HEK293 (cell line): ENCODE data around the gene ZNF222.

Experiments
- CTCF ChIA-PET: fragments of 350-600 bp; formaldehyde crosslinking; extraction: SDS; loops from one replicate; lab custom pipeline; 2021; ENCODE audit warnings: antibody characterized with exemption; lab: Yijun Ruan, JAX
- POLR2A ChIA-PET: fragments of 300-600 bp; formaldehyde crosslinking; extraction: SDS; loops from one replicate; lab custom pipeline; 2020; ENCODE audit warnings: antibody characterized with exemption, inconsistent platforms; lab: Yijun Ruan, JAX
- H3K27ac ChIP-seq: fragments of 200-500 bp; sonication (Bioruptor generic); 2 replicates; pipeline ENCODE4 v1.5.1; 2014; ENCODE audit warnings: low read depth, low read length, control low read depth, inconsistent platforms; ENCODE audit errors: extremely low read depth
- H3K36me3 ChIP-seq, 2 experiments: fragments of 200-500 bp in 1 of 2; sonication (Bioruptor generic) in 1 of 2; 1 replicate in 1 of 2; 2 replicates in 1 of 2; pipeline ENCODE4 v1.5.1; 2014 to 2017; ENCODE audit warnings: inconsistent platforms in 2 of 2, low read length in 2 of 2; ENCODE audit not compliant: control insufficient read depth in 2 of 2, insufficient read depth in 1 of 2
- H3K4me1 ChIP-seq: fragments of 200-500 bp; sonication (Bioruptor generic); 2 replicates; pipeline ENCODE4 v1.5.1; 2014; ENCODE audit warnings: mild to moderate bottlenecking, low read length, inconsistent platforms; ENCODE audit not compliant: control insufficient read depth, insufficient read depth
- H3K4me3 ChIP-seq: 2 replicates; pipeline ENCODE4 v1.5.1; 2011; ENCODE audit warnings: low read depth, mild to moderate bottlenecking, control low read depth, low read length, moderate library complexity
- H3K9me3 ChIP-seq: fragments of 200-500 bp; sonication (Bioruptor generic); 2 replicates; pipeline ENCODE4 v1.5.1; 2014; ENCODE audit warnings: low read depth, low read length, inconsistent platforms; ENCODE audit not compliant: control insufficient read depth, insufficient read depth
- KLF1 ChIP-seq: fragments of 450-650 bp; formaldehyde crosslinking; IDR thresholded peaks from 2 replicates; pipeline ENCODE4 v1.5.1; 2016; ENCODE audit warnings: missing biosample characterization, missing genetic modification characterization
- MZF1 ChIP-seq: fragments of 450-650 bp; formaldehyde crosslinking; IDR thresholded peaks from 2 replicates; pipeline ENCODE4 v1.5.1; 2017; ENCODE audit warnings: missing biosample characterization, missing genetic modification characterization, borderline replicate concordance
- PRDM6 ChIP-seq: fragments of 450-650 bp; formaldehyde crosslinking; IDR thresholded peaks from 2 replicates; pipeline ENCODE4 v1.5.1; 2017; ENCODE audit warnings: missing biosample characterization, missing genetic modification characterization
- SALL2 ChIP-seq: fragments of 450-650 bp; formaldehyde crosslinking; IDR thresholded peaks from 2 replicates; pipeline ENCODE4 v1.5.0; 2017; ENCODE audit warnings: missing biosample characterization, mild to moderate bottlenecking, missing genetic modification characterization, borderline replicate concordance
- ZNF112 ChIP-seq: fragments of 450-650 bp; formaldehyde crosslinking; IDR thresholded peaks from 2 replicates; pipeline ENCODE4 v1.5.0; 2017; ENCODE audit warnings: missing biosample characterization, missing genetic modification characterization
- ZNF133 ChIP-seq: fragments of 450-650 bp; formaldehyde crosslinking; IDR thresholded peaks from 2 replicates; pipeline ENCODE4 v1.5.1; 2016; ENCODE audit warnings: missing biosample characterization, missing genetic modification characterization
- ZNF2 ChIP-seq: fragments of 450-650 bp; formaldehyde crosslinking; IDR thresholded peaks from 2 replicates; pipeline ENCODE4 v1.5.1; 2016; ENCODE audit warnings: missing biosample characterization, missing genetic modification characterization
- ZNF223 ChIP-seq: fragments of 450-650 bp; formaldehyde crosslinking; IDR thresholded peaks from 2 replicates; pipeline ENCODE4 v1.5.1; 2016; ENCODE audit warnings: missing biosample characterization, missing genetic modification characterization
- ZNF324 ChIP-seq: fragments of 450-650 bp; formaldehyde crosslinking; IDR thresholded peaks from 2 replicates; pipeline ENCODE4 v1.5.1; 2016; ENCODE audit warnings: missing biosample characterization, missing genetic modification characterization
- ZNF391 ChIP-seq: fragments of 450-650 bp; formaldehyde crosslinking; IDR thresholded peaks from 2 replicates; pipeline ENCODE4 v1.5.1; 2016; ENCODE audit warnings: low read depth, missing biosample characterization, missing genetic modification characterization, borderline replicate concordance
- ZNF404 ChIP-seq: fragments of 450-650 bp; formaldehyde crosslinking; IDR thresholded peaks from 2 replicates; pipeline ENCODE4 v1.5.1; 2017; ENCODE audit warnings: missing biosample characterization, missing genetic modification characterization
- ZNF426 ChIP-seq: fragments of 450-650 bp; formaldehyde crosslinking; IDR thresholded peaks from 2 replicates; pipeline ENCODE4 v1.5.1; 2017; ENCODE audit warnings: missing biosample characterization, missing genetic modification characterization, mild to moderate bottlenecking, inconsistent platforms, moderate library complexity
- ZNF529 ChIP-seq: fragments of 450-650 bp; formaldehyde crosslinking; IDR thresholded peaks from 2 replicates; pipeline ENCODE4 v1.5.1; 2017; ENCODE audit warnings: missing genetic modification characterization, missing biosample characterization; ENCODE audit not compliant: insufficient replicate concordance
- ZNF626 ChIP-seq: fragments of 450-650 bp; sonication (Bioruptor Pico); formaldehyde crosslinking; IDR thresholded peaks from 2 replicates; pipeline ENCODE4 v1.5.1; 2018; ENCODE audit warnings: missing biosample characterization, missing genetic modification characterization, inconsistent platforms
- ZNF660 ChIP-seq: fragments of 450-650 bp; IDR thresholded peaks from 2 replicates; pipeline ENCODE4 v1.5.1; 2018; ENCODE audit warnings: missing biosample characterization, mild to moderate bottlenecking, missing genetic modification characterization
- ZNF677 ChIP-seq: fragments of 450-650 bp; IDR thresholded peaks from 2 replicates; pipeline ENCODE4 v1.5.0; 2018; ENCODE audit warnings: missing biosample characterization, mild to moderate bottlenecking, missing genetic modification characterization, moderate library complexity
- ZSCAN30 ChIP-seq: fragments of 450-650 bp; IDR thresholded peaks from 2 replicates; pipeline ENCODE4 v1.5.1; 2018; ENCODE audit warnings: missing biosample characterization, mild to moderate bottlenecking, missing genetic modification characterization, moderate library complexity
- TF ChIP-seq, protein P1 (sequence below): fragments of 450-650 bp; formaldehyde crosslinking; IDR thresholded peaks from 2 replicates; pipeline ENCODE4 v1.5.1; 2016; ENCODE audit warnings: missing biosample characterization, missing genetic modification characterization
- TF ChIP-seq, protein P2 (sequence below): fragments of 450-650 bp; formaldehyde crosslinking; IDR thresholded peaks from 2 replicates; pipeline ENCODE4 v1.5.1; 2016; ENCODE audit warnings: missing biosample characterization, missing genetic modification characterization
- TF ChIP-seq, protein P3 (sequence below): fragments of 450-650 bp; formaldehyde crosslinking; IDR thresholded peaks from 2 replicates; pipeline ENCODE4 v1.5.1; 2016; ENCODE audit warnings: missing biosample characterization, missing genetic modification characterization
- TF ChIP-seq, protein P4 (sequence below): fragments of 450-650 bp; IDR thresholded peaks from 2 replicates; pipeline ENCODE4 v1.5.1; 2018; ENCODE audit warnings: missing biosample characterization, missing genetic modification characterization
- TF ChIP-seq, protein P5 (sequence below): fragments of 450-650 bp; formaldehyde crosslinking; IDR thresholded peaks from 2 replicates; pipeline ENCODE4 v1.5.1; 2016; ENCODE audit warnings: missing biosample characterization, missing genetic modification characterization

ZNF222 gene

GRCh38 chr19:44003461-44004009 is 21.6 kb upstream of the ZNF222 start (continued):
- TF ChIP-seq, protein P1, sequence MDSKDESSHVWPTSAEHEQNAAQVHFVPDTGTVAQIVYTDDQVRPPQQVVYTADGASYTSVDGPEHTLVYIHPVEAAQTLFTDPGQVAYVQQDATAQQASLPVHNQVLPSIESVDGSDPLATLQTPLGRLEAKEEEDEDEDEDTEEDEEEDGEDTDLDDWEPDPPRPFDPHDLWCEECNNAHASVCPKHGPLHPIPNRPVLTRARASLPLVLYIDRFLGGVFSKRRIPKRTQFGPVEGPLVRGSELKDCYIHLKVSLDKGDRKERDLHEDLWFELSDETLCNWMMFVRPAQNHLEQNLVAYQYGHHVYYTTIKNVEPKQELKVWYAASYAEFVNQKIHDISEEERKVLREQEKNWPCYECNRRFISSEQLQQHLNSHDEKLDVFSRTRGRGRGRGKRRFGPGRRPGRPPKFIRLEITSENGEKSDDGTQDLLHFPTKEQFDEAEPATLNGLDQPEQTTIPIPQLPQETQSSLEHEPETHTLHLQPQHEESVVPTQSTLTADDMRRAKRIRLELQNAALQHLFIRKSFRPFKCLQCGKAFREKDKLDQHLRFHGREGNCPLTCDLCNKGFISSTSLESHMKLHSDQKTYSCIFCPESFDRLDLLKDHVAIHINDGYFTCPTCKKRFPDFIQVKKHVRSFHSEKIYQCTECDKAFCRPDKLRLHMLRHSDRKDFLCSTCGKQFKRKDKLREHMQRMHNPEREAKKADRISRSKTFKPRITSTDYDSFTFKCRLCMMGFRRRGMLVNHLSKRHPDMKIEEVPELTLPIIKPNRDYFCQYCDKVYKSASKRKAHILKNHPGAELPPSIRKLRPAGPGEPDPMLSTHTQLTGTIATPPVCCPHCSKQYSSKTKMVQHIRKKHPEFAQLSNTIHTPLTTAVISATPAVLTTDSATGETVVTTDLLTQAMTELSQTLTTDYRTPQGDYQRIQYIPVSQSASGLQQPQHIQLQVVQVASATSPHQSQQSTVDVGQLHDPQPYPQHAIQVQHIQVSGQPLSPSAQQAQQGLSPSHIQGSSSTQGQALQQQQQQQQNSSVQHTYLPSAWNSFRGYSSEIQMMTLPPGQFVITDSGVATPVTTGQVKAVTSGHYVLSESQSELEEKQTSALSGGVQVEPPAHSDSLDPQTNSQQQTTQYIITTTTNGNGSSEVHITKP (tag by site-specific recombination) = no peak
- no peak for TF ChIP-seq ZNF324 (tag by site-specific recombination)
- peak; percentile 13; the same call in 1 of the 2 replicates for TF ChIP-seq MZF1 (tag by site-specific recombination)
- TF ChIP-seq, protein P2, sequence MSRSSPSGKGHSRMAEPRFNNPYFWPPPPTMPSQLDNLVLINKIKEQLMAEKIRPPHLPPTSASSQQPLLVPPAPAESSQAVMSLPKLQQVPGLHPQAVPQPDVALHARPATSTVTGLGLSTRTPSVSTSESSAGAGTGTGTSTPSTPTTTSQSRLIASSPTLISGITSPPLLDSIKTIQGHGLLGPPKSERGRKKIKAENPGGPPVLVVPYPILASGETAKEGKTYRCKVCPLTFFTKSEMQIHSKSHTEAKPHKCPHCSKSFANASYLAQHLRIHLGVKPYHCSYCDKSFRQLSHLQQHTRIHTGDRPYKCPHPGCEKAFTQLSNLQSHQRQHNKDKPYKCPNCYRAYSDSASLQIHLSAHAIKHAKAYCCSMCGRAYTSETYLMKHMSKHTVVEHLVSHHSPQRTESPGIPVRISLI (tag by site-specific recombination) = no peak
- TF ChIP-seq ZSCAN30 (tag by site-specific recombination) = peak; percentile 65; the same call in 1 of the 2 replicates
- peak; percentile 10; the same call in 1 of the 2 replicates for TF ChIP-seq ZNF660 (tag by site-specific recombination)
- TF ChIP-seq, protein P3, sequence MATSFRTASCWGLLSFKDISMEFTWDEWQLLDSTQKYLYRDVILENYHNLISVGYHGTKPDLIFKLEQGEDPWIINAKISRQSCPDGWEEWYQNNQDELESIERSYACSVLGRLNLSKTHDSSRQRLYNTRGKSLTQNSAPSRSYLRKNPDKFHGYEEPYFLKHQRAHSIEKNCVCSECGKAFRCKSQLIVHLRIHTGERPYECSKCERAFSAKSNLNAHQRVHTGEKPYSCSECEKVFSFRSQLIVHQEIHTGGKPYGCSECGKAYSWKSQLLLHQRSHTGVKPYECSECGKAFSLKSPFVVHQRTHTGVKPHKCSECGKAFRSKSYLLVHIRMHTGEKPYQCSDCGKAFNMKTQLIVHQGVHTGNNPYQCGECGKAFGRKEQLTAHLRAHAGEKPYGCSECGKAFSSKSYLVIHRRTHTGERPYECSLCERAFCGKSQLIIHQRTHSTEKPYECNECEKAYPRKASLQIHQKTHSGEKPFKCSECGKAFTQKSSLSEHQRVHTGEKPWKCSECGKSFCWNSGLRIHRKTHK (tag by site-specific recombination) = no peak

DNA sequence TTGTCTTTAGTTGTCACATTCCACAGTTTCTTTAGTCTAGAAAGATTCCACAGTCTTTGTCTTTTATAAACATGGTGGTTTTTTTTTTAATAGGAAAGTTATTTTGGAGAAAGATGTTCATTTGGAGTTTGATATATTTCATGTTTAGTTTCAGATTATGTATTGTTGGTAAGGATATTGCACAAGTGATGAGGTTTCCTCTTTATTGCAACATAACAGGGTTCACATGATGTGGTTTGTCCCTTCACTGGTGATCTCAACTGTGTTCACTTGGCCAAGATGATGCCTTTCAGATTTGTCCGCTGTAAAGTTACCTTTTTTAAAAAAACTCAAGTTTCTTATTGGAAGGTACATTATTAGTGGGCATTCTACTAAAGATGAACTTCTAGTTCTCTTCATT is 19.2 kb upstream of the ZNF222 start:
- CTCF ChIA-PET = no interaction called here
- Histone ChIP-seq H3K4me1 (peaks cover 10% of the 10 kb centered on the region), H3K27ac (no peak overlapping the region), H3K4me3 (no peak overlapping the region), H3K36me3 (peaks cover 46 to 67% of the 10 kb centered on the region in 2 experiments), H3K9me3 (peaks cover 25% of the 10 kb centered on the region)
- POLR2A ChIA-PET = no interaction called here
- TF ChIP-seq SALL2 (no peak), ZNF223 (no peak), KLF1 (no peak)

- Histone ChIP-seq H3K27ac (no peak overlapping the region), H3K4me3 (no peak overlapping the region), H3K4me1 (peaks cover 5% of the 10 kb centered on the region), H3K9me3 (peaks cover 31% of the 10 kb centered on the region), H3K36me3 (peaks cover 61 to 82% of the 10 kb centered on the region in 2 experiments)
- ChIA-PET POLR2A (no interaction called here), CTCF (interaction anchor here (0.6 kb wide), 1 partner anchor 272 kb away, joined by 5 read pairs; no protein-coding TSS in a partner anchor)
- no peak for TF ChIP-seq ZNF391 (tag by site-specific recombination)
- no peak for TF ChIP-seq ZNF677 (tag by site-specific recombination)
- TF ChIP-seq, protein P4, sequence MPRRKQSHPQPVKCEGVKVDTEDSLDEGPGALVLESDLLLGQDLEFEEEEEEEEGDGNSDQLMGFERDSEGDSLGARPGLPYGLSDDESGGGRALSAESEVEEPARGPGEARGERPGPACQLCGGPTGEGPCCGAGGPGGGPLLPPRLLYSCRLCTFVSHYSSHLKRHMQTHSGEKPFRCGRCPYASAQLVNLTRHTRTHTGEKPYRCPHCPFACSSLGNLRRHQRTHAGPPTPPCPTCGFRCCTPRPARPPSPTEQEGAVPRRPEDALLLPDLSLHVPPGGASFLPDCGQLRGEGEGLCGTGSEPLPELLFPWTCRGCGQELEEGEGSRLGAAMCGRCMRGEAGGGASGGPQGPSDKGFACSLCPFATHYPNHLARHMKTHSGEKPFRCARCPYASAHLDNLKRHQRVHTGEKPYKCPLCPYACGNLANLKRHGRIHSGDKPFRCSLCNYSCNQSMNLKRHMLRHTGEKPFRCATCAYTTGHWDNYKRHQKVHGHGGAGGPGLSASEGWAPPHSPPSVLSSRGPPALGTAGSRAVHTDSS (tag by site-specific recombination) = no peak
- TF ChIP-seq, protein P5, sequence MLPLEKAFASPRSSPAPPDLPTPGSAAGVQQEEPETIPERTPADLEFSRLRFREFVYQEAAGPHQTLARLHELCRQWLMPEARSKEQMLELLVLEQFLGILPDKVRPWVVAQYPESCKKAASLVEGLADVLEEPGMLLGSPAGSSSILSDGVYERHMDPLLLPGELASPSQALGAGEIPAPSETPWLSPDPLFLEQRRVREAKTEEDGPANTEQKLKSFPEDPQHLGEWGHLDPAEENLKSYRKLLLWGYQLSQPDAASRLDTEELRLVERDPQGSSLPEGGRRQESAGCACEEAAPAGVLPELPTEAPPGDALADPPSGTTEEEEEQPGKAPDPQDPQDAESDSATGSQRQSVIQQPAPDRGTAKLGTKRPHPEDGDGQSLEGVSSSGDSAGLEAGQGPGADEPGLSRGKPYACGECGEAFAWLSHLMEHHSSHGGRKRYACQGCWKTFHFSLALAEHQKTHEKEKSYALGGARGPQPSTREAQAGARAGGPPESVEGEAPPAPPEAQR (tag by site-specific recombination) = no peak
- no peak for TF ChIP-seq ZNF112 (tag by site-specific recombination)
- TF ChIP-seq ZNF2 (tag by site-specific recombination) = no peak
- no peak for TF ChIP-seq ZNF529 (tag by site-specific recombination)
- TF ChIP-seq ZNF133 (tag by site-specific recombination) = no peak
- no peak for TF ChIP-seq PRDM6
- no peak for TF ChIP-seq ZNF426 (tag by site-specific recombination)
- no peak for TF ChIP-seq ZNF626 (tag by site-specific recombination)
- TF ChIP-seq ZNF404 (tag by site-specific recombination) = no peak
These were observed 17.7 kb upstream of the ZNF222 start for GRCh38 chr19:44007473-44007872.
